ENCODE measurements around the gene UTP4.
A peak's percentile ranks its signal among the peaks of the same experiment; 100 is the strongest.

The UTP4 gene

DNA sequence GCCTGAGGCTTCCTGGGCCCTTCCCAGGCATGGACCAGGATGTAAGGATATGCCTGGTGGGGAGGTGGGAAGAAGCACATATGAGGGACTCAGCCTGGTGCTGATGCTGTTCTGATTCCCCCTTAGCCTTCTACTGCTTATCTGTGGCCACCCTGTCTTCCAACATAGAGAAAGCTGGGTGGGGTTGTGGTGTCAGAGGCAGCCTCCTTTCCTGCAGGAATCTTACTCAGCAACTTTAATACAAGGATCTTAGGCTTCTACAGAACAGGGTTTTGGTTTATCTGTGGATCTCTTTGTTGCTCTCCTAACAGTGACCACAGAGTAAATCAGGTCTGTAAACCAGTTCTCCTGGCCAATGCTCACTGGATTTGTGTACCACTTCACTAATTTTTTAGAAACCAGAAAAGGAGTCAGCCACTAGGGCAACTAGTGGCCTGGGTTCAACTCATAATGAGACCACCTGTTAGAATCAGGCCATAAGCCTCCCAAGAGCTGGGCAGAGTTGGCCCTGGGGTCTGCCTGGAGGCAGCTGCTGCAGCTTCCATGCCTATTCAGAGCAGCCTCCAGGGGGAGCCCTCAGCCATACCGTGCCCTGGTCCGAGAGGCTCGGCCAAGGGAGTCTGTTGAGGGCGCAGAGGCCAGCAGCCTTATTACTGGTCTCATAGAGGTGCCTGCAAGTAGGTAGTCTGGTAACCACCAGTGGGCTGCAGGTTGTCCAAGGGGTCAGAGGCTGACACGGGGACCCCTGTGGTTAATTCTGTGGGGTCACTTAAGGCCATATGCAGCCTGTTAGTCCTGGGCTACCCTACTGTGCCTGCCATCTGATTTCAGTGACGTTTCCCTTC lies 19.9 kb upstream of the UTP4 start:
- H4K12ac ChIP-seq (ENCODE audit: low read depth, low read length), result no peak overlapping the region
- no peak overlapping the region for H2BK12ac ChIP-seq (ENCODE audit: low read length)
- no peak overlapping the region for H2AFZ ChIP-seq (ENCODE audit: insufficient read depth, low read length, poor library complexity)
- DNase-seq, result peak; percentile 82 to 90
- peaks cover 6 to 14% of the 10 kb centered on the region in 2 experiments for H3K4me1 ChIP-seq (ENCODE audit: control insufficient read depth in 1 of 2, insufficient read depth in 2 of 2, low read length in 2 of 2)
- H2AK5ac ChIP-seq (ENCODE audit: low read length), result no peak overlapping the region
- no peak overlapping the region for H4K91ac ChIP-seq (ENCODE audit: low read depth, low read length)
- no peak overlapping the region for H3K18ac ChIP-seq (ENCODE audit: low read length)
- H3K23ac ChIP-seq (ENCODE audit: low read length), result no peak overlapping the region
- no peak overlapping the region for H2BK5ac ChIP-seq (ENCODE audit: low read depth, low read length, poor library complexity)
- no peak overlapping the region for H3K14ac ChIP-seq (ENCODE audit: low read length)
- no peak overlapping the region for H3K4me2 ChIP-seq (ENCODE audit: low read length)
- H3K36me3 ChIP-seq (ENCODE audit: control insufficient read depth in 1 of 2, insufficient read depth in 2 of 2, low read length in 2 of 2), result peaks cover 21 to 32% of the 10 kb centered on the region in 2 experiments
- H3K9me3 ChIP-seq (ENCODE audit: insufficient read depth, low read depth, low read length), result peaks cover 8% of the 10 kb centered on the region
- no peaks in the 10 kb centered on the region for H3K79me1 ChIP-seq (ENCODE audit: low read length)
- no peak overlapping the region for H4K8ac ChIP-seq (ENCODE audit: low read depth, low read length)
- no peak overlapping the region for H3K4ac ChIP-seq (ENCODE audit: low read depth, low read length)
- no CpG with 5 or more reads among the region's 6 CpGs for WGBS (ENCODE audit: extremely low coverage, insufficient coverage, insufficient read length)
- H3K27ac ChIP-seq (ENCODE audit: low read depth, low read length), result no peak overlapping the region
- H3K9ac ChIP-seq (ENCODE audit: low read length), result no peak overlapping the region
- H3K27me3 ChIP-seq (ENCODE audit: insufficient read depth, low read length), result peaks cover 6% of the 10 kb centered on the region
- H3K79me2 ChIP-seq (ENCODE audit: control insufficient read depth, insufficient read depth, low read length, poor library complexity), result no peaks in the 10 kb centered on the region
- H3K4me3 ChIP-seq (ENCODE audit: low read depth, low read length), result no peak overlapping the region
- no peak overlapping the region for H2BK120ac ChIP-seq (ENCODE audit: insufficient read depth, low read length, poor library complexity)

DNA sequence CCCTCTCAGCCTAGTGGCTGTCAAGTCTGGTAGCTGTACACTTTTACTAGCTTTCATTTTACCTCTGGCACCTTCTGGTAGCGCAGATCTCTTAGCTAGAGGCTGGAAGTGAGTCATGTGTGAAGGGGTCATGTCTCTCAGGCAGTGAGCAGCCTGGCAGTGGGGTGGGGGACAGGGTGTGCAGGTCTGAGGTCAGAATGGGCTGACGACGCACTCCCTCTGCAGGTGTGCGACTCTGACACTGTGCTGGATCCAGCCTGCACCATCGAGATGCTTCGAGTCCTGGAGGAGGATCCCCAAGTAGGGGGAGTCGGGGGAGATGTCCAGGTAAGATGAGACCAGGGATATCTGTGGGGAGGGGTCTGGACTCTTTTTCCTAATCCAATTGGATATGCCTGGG lies 19.2 kb upstream of the UTP4 start:
- no peak overlapping the region for H4K8ac ChIP-seq (ENCODE audit: low read depth, low read length)
- H3K27ac ChIP-seq (ENCODE audit: low read depth, low read length), result no peak overlapping the region
- no peak overlapping the region for H3K4me2 ChIP-seq (ENCODE audit: low read length)
- H3K9ac ChIP-seq (ENCODE audit: low read length), result no peak overlapping the region
- H2BK5ac ChIP-seq (ENCODE audit: low read depth, low read length, poor library complexity), result no peak overlapping the region
- H3K9me3 ChIP-seq (ENCODE audit: insufficient read depth, low read depth, low read length), result peaks cover 8% of the 10 kb centered on the region
- no peak overlapping the region for H2AFZ ChIP-seq (ENCODE audit: insufficient read depth, low read length, poor library complexity)
- DNase-seq, result no peak
- H2BK120ac ChIP-seq (ENCODE audit: insufficient read depth, low read length, poor library complexity), result no peak overlapping the region
- H3K4me3 ChIP-seq (ENCODE audit: low read depth, low read length), result no peak overlapping the region
- H3K79me1 ChIP-seq (ENCODE audit: low read length), result no peaks in the 10 kb centered on the region
- WGBS (ENCODE audit: extremely low coverage, insufficient coverage, insufficient read length), result no CpG with 5 or more reads among the region's 7 CpGs
- no peak overlapping the region for H4K91ac ChIP-seq (ENCODE audit: low read depth, low read length)
- peaks cover 22 to 38% of the 10 kb centered on the region in 2 experiments for H3K36me3 ChIP-seq (ENCODE audit: control insufficient read depth in 1 of 2, insufficient read depth in 2 of 2, low read length in 2 of 2)
- H3K18ac ChIP-seq (ENCODE audit: low read length), result no peak overlapping the region
- H3K79me2 ChIP-seq (ENCODE audit: control insufficient read depth, insufficient read depth, low read length, poor library complexity), result no peaks in the 10 kb centered on the region
- peaks cover 5 to 12% of the 10 kb centered on the region in 2 experiments for H3K4me1 ChIP-seq (ENCODE audit: control insufficient read depth in 1 of 2, insufficient read depth in 2 of 2, low read length in 2 of 2)
- H3K14ac ChIP-seq (ENCODE audit: low read length), result no peak overlapping the region
- H3K27me3 ChIP-seq (ENCODE audit: insufficient read depth, low read length), result no peaks in the 10 kb centered on the region
- H4K12ac ChIP-seq (ENCODE audit: low read depth, low read length), result no peak overlapping the region
- H2AK5ac ChIP-seq (ENCODE audit: low read length), result no peak overlapping the region
- H3K4ac ChIP-seq (ENCODE audit: low read depth, low read length), result no peak overlapping the region
- no peak overlapping the region for H2BK12ac ChIP-seq (ENCODE audit: low read length)
- no peak overlapping the region for H3K23ac ChIP-seq (ENCODE audit: low read length)

DNA sequence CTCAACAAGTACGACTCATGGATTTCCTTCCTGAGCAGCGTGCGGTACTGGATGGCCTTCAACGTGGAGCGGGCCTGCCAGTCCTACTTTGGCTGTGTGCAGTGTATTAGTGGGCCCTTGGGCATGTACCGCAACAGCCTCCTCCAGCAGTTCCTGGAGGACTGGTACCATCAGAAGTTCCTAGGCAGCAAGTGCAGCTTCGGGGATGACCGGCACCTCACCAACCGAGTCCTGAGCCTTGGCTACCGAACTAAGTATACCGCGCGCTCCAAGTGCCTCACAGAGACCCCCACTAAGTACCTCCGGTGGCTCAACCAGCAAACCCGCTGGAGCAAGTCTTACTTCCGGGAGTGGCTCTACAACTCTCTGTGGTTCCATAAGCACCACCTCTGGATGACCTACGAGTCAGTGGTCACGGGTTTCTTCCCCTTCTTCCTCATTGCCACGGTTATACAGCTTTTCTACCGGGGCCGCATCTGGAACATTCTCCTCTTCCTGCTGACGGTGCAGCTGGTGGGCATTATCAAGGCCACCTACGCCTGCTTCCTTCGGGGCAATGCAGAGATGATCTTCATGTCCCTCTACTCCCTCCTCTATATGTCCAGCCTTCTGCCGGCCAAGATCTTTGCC lies 18.0 kb upstream of the UTP4 start:
- Histone ChIP-seq H2BK5ac (ENCODE audit: low read depth, low read length, poor library complexity) (no peak overlapping the region), H2BK120ac (ENCODE audit: insufficient read depth, low read length, poor library complexity) (no peak overlapping the region), H3K36me3 (ENCODE audit: control insufficient read depth in 1 of 2, insufficient read depth in 2 of 2, low read length in 2 of 2) (peaks cover 34 to 48% of the 10 kb centered on the region in 2 experiments), H4K8ac (ENCODE audit: low read depth, low read length) (no peak overlapping the region), H3K9ac (ENCODE audit: low read length) (no peak overlapping the region), H2BK12ac (ENCODE audit: low read length) (no peak overlapping the region), H3K18ac (ENCODE audit: low read length) (no peak overlapping the region), H3K9me3 (ENCODE audit: insufficient read depth, low read depth, low read length) (peaks cover 7% of the 10 kb centered on the region), H3K4me1 (ENCODE audit: control insufficient read depth in 1 of 2, insufficient read depth in 2 of 2, low read length in 2 of 2) (peaks cover 5 to 12% of the 10 kb centered on the region in 2 experiments), H3K4me2 (ENCODE audit: low read length) (no peak overlapping the region), H4K91ac (ENCODE audit: low read depth, low read length) (no peak overlapping the region), H3K27me3 (ENCODE audit: insufficient read depth, low read length) (no peaks in the 10 kb centered on the region), H2AFZ (ENCODE audit: insufficient read depth, low read length, poor library complexity) (no peak overlapping the region), H3K4ac (ENCODE audit: low read depth, low read length) (no peak overlapping the region), H2AK5ac (ENCODE audit: low read length) (no peak overlapping the region), H3K4me3 (ENCODE audit: low read depth, low read length) (no peak overlapping the region), H3K27ac (ENCODE audit: low read depth, low read length) (no peak overlapping the region), H3K23ac (ENCODE audit: low read length) (no peak overlapping the region), H3K79me2 (ENCODE audit: control insufficient read depth, insufficient read depth, low read length, poor library complexity) (no peaks in the 10 kb centered on the region), H3K14ac (ENCODE audit: low read length) (no peak overlapping the region), H3K79me1 (ENCODE audit: low read length) (no peaks in the 10 kb centered on the region), H4K12ac (ENCODE audit: low read depth, low read length) (no peak overlapping the region)
- no peak for DNase-seq
- WGBS (ENCODE audit: extremely low coverage, insufficient coverage, insufficient read length), result no CpG with 5 or more reads among the region's 25 CpGs

DNA sequence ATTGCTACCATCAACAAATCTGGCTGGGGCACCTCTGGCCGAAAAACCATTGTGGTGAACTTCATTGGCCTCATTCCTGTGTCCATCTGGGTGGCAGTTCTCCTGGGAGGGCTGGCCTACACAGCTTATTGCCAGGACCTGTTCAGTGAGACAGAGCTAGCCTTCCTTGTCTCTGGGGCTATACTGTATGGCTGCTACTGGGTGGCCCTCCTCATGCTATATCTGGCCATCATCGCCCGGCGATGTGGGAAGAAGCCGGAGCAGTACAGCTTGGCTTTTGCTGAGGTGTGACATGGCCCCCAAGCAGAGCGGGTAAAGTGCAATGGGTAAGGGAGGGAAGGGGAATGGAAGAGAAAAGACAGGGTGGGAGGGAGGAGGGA lies 17.5 kb upstream of the UTP4 start:
- H3K4ac ChIP-seq (ENCODE audit: low read depth, low read length), result no peak overlapping the region
- no peak overlapping the region for H3K27ac ChIP-seq (ENCODE audit: low read depth, low read length)
- H2AK5ac ChIP-seq (ENCODE audit: low read length), result no peak overlapping the region
- peaks cover 34 to 49% of the 10 kb centered on the region in 2 experiments for H3K36me3 ChIP-seq (ENCODE audit: control insufficient read depth in 1 of 2, insufficient read depth in 2 of 2, low read length in 2 of 2)
- no peak overlapping the region for H4K8ac ChIP-seq (ENCODE audit: low read depth, low read length)
- no peaks in the 10 kb centered on the region for H3K27me3 ChIP-seq (ENCODE audit: insufficient read depth, low read length)
- H3K4me1 ChIP-seq (ENCODE audit: control insufficient read depth in 1 of 2, insufficient read depth in 2 of 2, low read length in 2 of 2), result peaks cover 5 to 12% of the 10 kb centered on the region in 2 experiments
- no peak overlapping the region for H2BK5ac ChIP-seq (ENCODE audit: low read depth, low read length, poor library complexity)
- no peaks in the 10 kb centered on the region for H3K79me1 ChIP-seq (ENCODE audit: low read length)
- no peak overlapping the region for H3K14ac ChIP-seq (ENCODE audit: low read length)
- no peak overlapping the region for H3K4me2 ChIP-seq (ENCODE audit: low read length)
- H3K18ac ChIP-seq (ENCODE audit: low read length), result no peak overlapping the region
- H3K4me3 ChIP-seq (ENCODE audit: low read depth, low read length), result no peak overlapping the region
- no peak overlapping the region for H3K9ac ChIP-seq (ENCODE audit: low read length)
- H3K23ac ChIP-seq (ENCODE audit: low read length), result no peak overlapping the region
- H2AFZ ChIP-seq (ENCODE audit: insufficient read depth, low read length, poor library complexity), result no peak overlapping the region
- H2BK12ac ChIP-seq (ENCODE audit: low read length), result no peak overlapping the region
- H3K79me2 ChIP-seq (ENCODE audit: control insufficient read depth, insufficient read depth, low read length, poor library complexity), result no peaks in the 10 kb centered on the region
- H4K91ac ChIP-seq (ENCODE audit: low read depth, low read length), result no peak overlapping the region
- H2BK120ac ChIP-seq (ENCODE audit: insufficient read depth, low read length, poor library complexity), result no peak overlapping the region
- DNase-seq, result no peak
- no peak overlapping the region for H4K12ac ChIP-seq (ENCODE audit: low read depth, low read length)
- WGBS (ENCODE audit: extremely low coverage, insufficient coverage, insufficient read length), result no CpG with 5 or more reads among the region's 6 CpGs
- peaks cover 4% of the 10 kb centered on the region for H3K9me3 ChIP-seq (ENCODE audit: insufficient read depth, low read depth, low read length)
